HEK293 (cell line): ENCODE data around the gene RPS15A.

ENCODE experiments used
- CTCF ChIA-PET: fragments of 350-600 bp; formaldehyde crosslinking; extraction: SDS; loops from one replicate; lab custom pipeline; 2021; ENCODE audit warnings: antibody characterized with exemption; lab: Yijun Ruan, JAX
- POLR2A ChIA-PET: fragments of 300-600 bp; formaldehyde crosslinking; extraction: SDS; loops from one replicate; lab custom pipeline; 2020; ENCODE audit warnings: antibody characterized with exemption, inconsistent platforms; lab: Yijun Ruan, JAX
- H3K27ac ChIP-seq: fragments of 200-500 bp; sonication (Bioruptor generic); 2 replicates; pipeline ENCODE4 v1.5.1; 2014; ENCODE audit warnings: low read depth, low read length, control low read depth, inconsistent platforms; ENCODE audit errors: extremely low read depth
- H3K36me3 ChIP-seq, 2 experiments: fragments of 200-500 bp in 1 of 2; sonication (Bioruptor generic) in 1 of 2; 1 replicate in 1 of 2; 2 replicates in 1 of 2; pipeline ENCODE4 v1.5.1; 2014 to 2017; ENCODE audit warnings: inconsistent platforms in 2 of 2, low read length in 2 of 2; ENCODE audit not compliant: control insufficient read depth in 2 of 2, insufficient read depth in 1 of 2
- H3K4me1 ChIP-seq: fragments of 200-500 bp; sonication (Bioruptor generic); 2 replicates; pipeline ENCODE4 v1.5.1; 2014; ENCODE audit warnings: mild to moderate bottlenecking, low read length, inconsistent platforms; ENCODE audit not compliant: control insufficient read depth, insufficient read depth
- H3K4me3 ChIP-seq: 2 replicates; pipeline ENCODE4 v1.5.1; 2011; ENCODE audit warnings: low read depth, mild to moderate bottlenecking, control low read depth, low read length, moderate library complexity
- H3K9me3 ChIP-seq: fragments of 200-500 bp; sonication (Bioruptor generic); 2 replicates; pipeline ENCODE4 v1.5.1; 2014; ENCODE audit warnings: low read depth, low read length, inconsistent platforms; ENCODE audit not compliant: control insufficient read depth, insufficient read depth
- BCL6B ChIP-seq: fragments of 450-650 bp; formaldehyde crosslinking; IDR thresholded peaks from 2 replicates; pipeline ENCODE4 v1.5.1; 2017; ENCODE audit warnings: missing biosample characterization, missing genetic modification characterization
- CTCF ChIP-seq: fragments of 450-650 bp; formaldehyde crosslinking; IDR thresholded peaks from 2 replicates; pipeline ENCODE4 v1.5.1; 2016; ENCODE audit warnings: missing biosample characterization, missing genetic modification characterization
- HOXD13 ChIP-seq: sonication (generic); formaldehyde crosslinking; IDR thresholded peaks from 2 replicates; pipeline ENCODE4 v1.8.0; 2022; ENCODE audit warnings: missing genetic modification reagents, borderline replicate concordance
- PATZ1 ChIP-seq: fragments of 450-650 bp; formaldehyde crosslinking; IDR thresholded peaks from 2 replicates; pipeline ENCODE4 v1.5.1; 2016; ENCODE audit warnings: missing biosample characterization, missing genetic modification characterization
- REST ChIP-seq: fragments of 450-650 bp; formaldehyde crosslinking; IDR thresholded peaks from 2 replicates; pipeline ENCODE4 v1.5.1; 2016; ENCODE audit warnings: missing biosample characterization, missing genetic modification characterization
- TSHZ1 ChIP-seq: fragments of 450-650 bp; formaldehyde crosslinking; IDR thresholded peaks from 2 replicates; pipeline ENCODE4 v1.5.1; 2016; ENCODE audit warnings: missing biosample characterization, missing genetic modification characterization, borderline replicate concordance
- ZBTB1 ChIP-seq: fragments of 450-650 bp; formaldehyde crosslinking; IDR thresholded peaks from 2 replicates; pipeline ENCODE4 v1.5.1; 2016; ENCODE audit warnings: missing biosample characterization, missing genetic modification characterization
- ZNF10 ChIP-seq: fragments of 450-650 bp; formaldehyde crosslinking; IDR thresholded peaks from 2 replicates; pipeline ENCODE4 v1.5.1; 2017; ENCODE audit warnings: missing biosample characterization, missing genetic modification characterization
- ZNF114 ChIP-seq: fragments of 450-650 bp; formaldehyde crosslinking; IDR thresholded peaks from 2 replicates; pipeline ENCODE4 v1.5.0; 2017; ENCODE audit warnings: missing biosample characterization, missing genetic modification characterization
- ZNF169 ChIP-seq: fragments of 450-650 bp; formaldehyde crosslinking; IDR thresholded peaks from 2 replicates; pipeline ENCODE4 v1.5.1; 2016; ENCODE audit warnings: missing biosample characterization, missing genetic modification characterization
- ZNF184 ChIP-seq: fragments of 450-650 bp; IDR thresholded peaks from 2 replicates; pipeline ENCODE4 v1.5.1; 2018; ENCODE audit warnings: missing biosample characterization, mild to moderate bottlenecking, missing genetic modification characterization
- ZNF223 ChIP-seq: fragments of 450-650 bp; formaldehyde crosslinking; IDR thresholded peaks from 2 replicates; pipeline ENCODE4 v1.5.1; 2016; ENCODE audit warnings: missing biosample characterization, missing genetic modification characterization
- ZNF302 ChIP-seq: fragments of 450-650 bp; formaldehyde crosslinking; IDR thresholded peaks from 2 replicates; pipeline ENCODE4 v1.5.1; 2016; ENCODE audit warnings: missing biosample characterization, missing genetic modification characterization, low read depth
- ZNF354C ChIP-seq: fragments of 450-650 bp; formaldehyde crosslinking; IDR thresholded peaks from 2 replicates; pipeline ENCODE4 v1.5.1; 2016; ENCODE audit warnings: missing biosample characterization, missing genetic modification characterization, low read depth, borderline replicate concordance
- ZNF37A ChIP-seq: fragments of 450-650 bp; IDR thresholded peaks from 2 replicates; pipeline ENCODE4 v1.5.1; 2018; ENCODE audit warnings: missing biosample characterization, missing genetic modification characterization
- ZNF544 ChIP-seq: fragments of 450-650 bp; formaldehyde crosslinking; IDR thresholded peaks from 2 replicates; pipeline ENCODE4 v1.5.0; 2017; ENCODE audit warnings: missing biosample characterization, missing genetic modification characterization
- ZNF623 ChIP-seq: fragments of 450-650 bp; formaldehyde crosslinking; IDR thresholded peaks from 2 replicates; pipeline ENCODE4 v1.5.1; 2016; ENCODE audit warnings: missing biosample characterization, missing genetic modification characterization
- ZNF701 ChIP-seq: fragments of 450-650 bp; formaldehyde crosslinking; IDR thresholded peaks from 2 replicates; pipeline ENCODE4 v1.5.1; 2016; ENCODE audit warnings: missing biosample characterization, missing genetic modification characterization
- ZNF704 ChIP-seq: fragments of 450-650 bp; formaldehyde crosslinking; IDR thresholded peaks from 2 replicates; pipeline ENCODE4 v1.5.1; 2016; ENCODE audit warnings: missing biosample characterization, missing genetic modification characterization
- ZNF837 ChIP-seq: fragments of 450-650 bp; formaldehyde crosslinking; IDR thresholded peaks from 2 replicates; pipeline ENCODE4 v1.5.1; 2016; ENCODE audit warnings: missing biosample characterization, missing genetic modification characterization

RPS15A gene

GRCh38 chr16:18834864-18835263, 44.7 kb upstream of the RPS15A start:
- ChIA-PET POLR2A (no interaction called here), CTCF (interaction anchor here (2.9 kb wide), 1 partner anchor 33 kb away, joined by 10 read pairs; the partner anchor contains the start of gene ARL6IP1)
- Histone ChIP-seq H3K4me3 (no peak overlapping the region), H3K27ac (no peak overlapping the region), H3K4me1 (no peaks in the 10 kb centered on the region), H3K36me3 (peaks cover 25 to 94% of the 10 kb centered on the region in 2 experiments), H3K9me3 (no peaks in the 10 kb centered on the region)
- TF ChIP-seq ZNF302 (tag by site-specific recombination), result no peak
- TF ChIP-seq ZNF701 (tag by site-specific recombination), result no peak
- no peak for TF ChIP-seq ZNF169 (tag by site-specific recombination)
- no peak for TF ChIP-seq ZNF114 (tag by site-specific recombination)
- no peak for TF ChIP-seq CTCF (tag by site-specific recombination)
- no peak for TF ChIP-seq ZNF354C (tag by site-specific recombination)
- TF ChIP-seq BCL6B (tag by site-specific recombination), result no peak
- TF ChIP-seq ZNF544 (tag by site-specific recombination), result no peak
- no peak for TF ChIP-seq ZNF184
- no peak for TF ChIP-seq TSHZ1 (tag by site-specific recombination)
- no peak for TF ChIP-seq ZNF704 (tag by site-specific recombination)
- TF ChIP-seq ZNF37A (tag by site-specific recombination), result no peak
- TF ChIP-seq ZNF623 (tag by site-specific recombination), result no peak
- no peak for TF ChIP-seq ZBTB1 (tag by site-specific recombination)
- TF ChIP-seq ZNF837, result no peak

GRCh38 chr16:18833707-18834505, 43.8 kb upstream of the RPS15A start:
- no peaks in the 10 kb centered on the region for H3K9me3 ChIP-seq
- TF ChIP-seq ZNF223 (tag by site-specific recombination) (no peak), REST (no peak), PATZ1 (tag by site-specific recombination) (no peak), ZNF10 (tag by site-specific recombination) (0 out of 2 replicates have a peak, but pooled peaks have one; percentile 43), HOXD13 (no peak)
- CTCF ChIA-PET, result interaction anchor here (0.9 to 2.9 kb wide), 3 partner anchors 13 to 112 kb away, joined by 3 to 10 read pairs (median 4); partner anchors contain the start of gene ARL6IP1
- peaks cover 22 to 94% of the 10 kb centered on the region in 2 experiments for H3K36me3 ChIP-seq
- no peak overlapping the region for H3K4me3 ChIP-seq
- H3K27ac ChIP-seq, result no peak overlapping the region
- POLR2A ChIA-PET, result interaction anchor here (1.6 kb wide), 1 partner anchor 32 kb away, joined by 5 read pairs; the partner anchor contains the start of gene ARL6IP1
- no peaks in the 10 kb centered on the region for H3K4me1 ChIP-seq
